DMS53 treated with DMSO at 0.1 percent for 48 hours (cell line): ENCODE results near the gene LMOD1.
"Not testable (repeated sequence)": the region's sequence is repeated elsewhere in the genome, so short reads cannot be mapped to it uniquely, and the experiment has no call there.

Source experiments
- DNase-seq: peaks from one replicate; lab custom pipeline; 2025; ENCODE audit not compliant: unreplicated experiment; lab: John Stamatoyannopoulos, UW

Gene LMOD1

GRCh38 chr1:201946224-201946908, at the start of gene LMOD1:
TSS of gene LMOD1 (minus strand) at chr1:201946548. CDS start at chr1:201946340, 208 bp downstream.
- DNase-seq: peak; percentile 65

GRCh38 chr1:201990427-201990826, 44.1 kb upstream of the LMOD1 start:
- no peak for DNase-seq

GRCh38 chr1:201989354-201990128, 43.2 kb upstream of the LMOD1 start:
- DNase-seq: no peak

DNA sequence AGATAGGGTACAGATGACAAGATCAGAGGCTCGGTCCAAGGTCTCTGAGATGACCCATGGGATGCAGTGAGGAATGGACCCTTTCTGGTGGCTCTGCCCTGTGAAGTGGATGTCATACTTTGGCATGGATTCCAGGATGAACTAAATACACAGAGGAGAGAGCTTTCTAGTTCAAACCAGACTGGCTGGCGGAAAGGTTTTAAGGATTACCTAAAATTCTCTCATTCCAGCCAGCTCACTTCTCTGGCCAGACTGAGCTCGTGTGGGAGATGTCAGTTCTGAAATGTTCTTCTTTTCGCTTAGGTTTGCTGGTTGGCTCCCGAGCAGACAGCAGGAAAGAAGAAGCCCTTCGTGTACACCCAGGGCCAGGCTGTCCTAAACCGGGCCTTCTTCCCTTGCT, 42.3 kb upstream of the LMOD1 start:
- no peak for DNase-seq

GRCh38 chr1:201985355-201985754, 39.0 kb upstream of the LMOD1 start:
- DNase-seq: no peak

- no peak for DNase-seq
Observed at GRCh38 chr1:201984446-201984845, 38.1 kb upstream of the LMOD1 start.

DNA sequence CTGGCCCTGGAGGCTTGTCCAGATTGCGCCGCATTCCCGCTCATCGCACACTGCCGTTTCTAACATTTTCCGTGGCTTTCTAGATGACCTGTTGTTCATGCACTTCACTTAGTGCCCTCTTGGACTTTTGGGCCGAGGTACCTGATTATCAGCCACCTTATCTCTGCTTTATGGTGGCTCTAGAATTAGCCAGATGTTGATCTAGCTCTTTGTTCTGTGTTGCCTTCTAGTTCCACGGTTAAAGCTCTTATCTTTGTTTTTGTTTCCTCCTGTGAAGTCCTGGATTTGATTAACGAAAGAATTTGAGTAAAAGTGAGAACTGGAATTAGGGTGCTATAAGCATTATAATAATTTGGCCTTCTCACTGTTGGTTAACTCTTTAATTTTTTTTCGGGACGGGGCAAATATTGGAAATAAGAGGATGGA, 37.0 kb upstream of the LMOD1 start:
- DNase-seq: peak; percentile 50

GRCh38 chr1:201982623-201983379, 36.5 kb upstream of the LMOD1 start, which contains the start of gene RNPEP:
TSS of gene RNPEP (plus strand) at chr1:201982648. CDS start at chr1:201982667, 19 bp downstream.
- DNase-seq: peak; percentile 49

DNA sequence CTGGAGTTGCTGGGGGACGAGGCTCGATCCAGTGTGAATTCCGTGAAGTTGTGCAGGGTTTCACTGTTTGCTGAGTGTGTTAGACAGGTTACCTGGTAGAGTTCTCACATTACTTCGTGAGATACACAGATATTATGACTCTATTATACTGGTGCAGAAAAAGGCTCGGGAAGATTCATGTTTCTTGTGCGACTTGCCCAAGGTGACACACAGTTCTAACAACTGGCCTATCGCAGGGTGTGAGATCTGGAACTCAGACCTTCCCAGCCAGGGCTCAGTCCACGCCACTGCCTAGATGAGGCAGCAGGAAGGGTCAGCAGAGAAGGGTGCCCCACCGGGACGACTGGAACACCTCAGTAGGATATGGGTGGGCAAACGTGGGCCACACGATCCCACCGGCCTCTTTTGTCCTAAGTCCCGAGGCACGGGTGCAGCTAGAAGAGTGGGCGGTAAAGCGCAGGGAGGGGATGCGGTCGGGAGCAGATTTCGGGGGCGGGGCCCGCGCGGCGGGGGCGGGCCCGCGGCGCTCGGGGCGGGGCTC, 35.8 kb upstream of the LMOD1 start:
- no peak for DNase-seq

GRCh38 chr1:201970334-201971159, 24.2 kb upstream of the LMOD1 start:
- DNase-seq: no peak

DNA sequence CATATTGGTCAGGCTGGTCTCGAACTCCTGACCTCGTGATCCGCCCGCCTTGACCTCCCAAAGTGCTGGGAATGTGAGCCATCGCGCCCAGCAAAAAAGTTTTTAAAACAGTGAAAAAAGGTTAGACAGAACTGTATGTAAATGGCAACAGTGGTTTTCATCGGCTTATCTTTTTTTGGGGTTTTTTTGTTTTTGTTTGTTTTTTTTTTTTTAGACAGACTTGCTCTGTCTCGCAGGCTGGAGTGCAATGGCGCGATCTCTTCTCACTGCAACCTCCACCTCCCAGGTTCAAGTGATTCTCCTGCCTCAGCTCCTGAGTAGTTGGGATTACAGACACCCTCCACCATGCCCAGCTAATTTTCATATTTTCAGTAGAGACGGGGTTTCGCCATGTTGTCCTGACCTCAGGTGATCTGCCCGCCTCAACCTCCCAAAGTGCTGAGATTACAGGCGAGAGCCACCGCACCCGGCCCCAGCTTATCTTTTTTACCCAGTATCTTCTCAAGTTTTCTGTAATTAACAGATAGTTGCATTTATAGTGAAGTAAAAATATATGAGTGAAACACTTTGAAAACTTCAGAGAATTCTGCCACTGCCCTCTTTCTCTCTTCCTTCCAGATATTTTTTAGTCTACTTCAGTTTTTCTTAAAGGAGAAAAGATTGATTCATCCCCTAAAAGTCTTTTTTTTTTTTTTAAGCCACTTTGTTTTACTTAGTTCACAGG, 22.0 kb upstream of the LMOD1 start:
- no peak for DNase-seq

GRCh38 chr1:201966171-201966570, 19.8 kb upstream of the LMOD1 start:
- no peak for DNase-seq

- DNase-seq: no peak
Observed at GRCh38 chr1:201964261-201964660, 17.9 kb upstream of the LMOD1 start.

GRCh38 chr1:201962382-201962781, 16.0 kb upstream of the LMOD1 start:
- DNase-seq: not testable (repeated sequence)

- DNase-seq: no peak
Observed at GRCh38 chr1:201958348-201958747, 12.0 kb upstream of the LMOD1 start.

GRCh38 chr1:201955729-201956143, 9.4 kb upstream of the LMOD1 start:
- no peak for DNase-seq

- peak; percentile 99 for DNase-seq
Observed at GRCh38 chr1:201955009-201955728, 8.8 kb upstream of the LMOD1 start, which contains the start of gene TIMM17A. TSS of gene TIMM17A (plus strand) at chr1:201955503. CDS start at chr1:201955527, 24 bp downstream.

GRCh38 chr1:201954263-201955008, 8.1 kb upstream of the LMOD1 start:
- no peak for DNase-seq
